Measurements from ENCODE around the gene DENND1A.

- TF ChIP-seq CTCF (IDR thresholded peaks at IDR 0.05; ENCODE audit: insufficient read depth, low read depth, low read length) (no peak), EZH2 (IDR thresholded peaks at IDR 0.05; ENCODE audit: insufficient read depth, low read length) (no peak)
These were observed 491.1 kb downstream of the DENND1A start for GRCh38 chr9:123438821-123439220.

Measured in astrocyte (in vitro differentiated cells and primary cell).